Hematopoietic multipotent progenitor cell treated with erythropoietin and hydrocortisone succinate and interleukin-3 and kit ligand, for 8 days (in vitro differentiated cells): ENCODE measurements around the gene OR6J1.
A peak's percentile ranks its signal among the peaks of the same experiment; 100 is the strongest.

ENCODE experiments used
- DNase-seq: peaks from one replicate; pipeline ENCODE4 v3.0.0-alpha.2; 2015

The OR6J1 gene

GRCh38 chr14:22601456-22601855 is 42.7 kb downstream of the OR6J1 start:
- DNase-seq: no peak

- DNase-seq: no peak
Measured at GRCh38 chr14:22600027-22600426, 44.1 kb downstream of the OR6J1 start.

- no peak for DNase-seq
Measured at GRCh38 chr14:22599349-22599748, 44.8 kb downstream of the OR6J1 start.

GRCh38 chr14:22598896-22599244 is 45.3 kb downstream of the OR6J1 start:
- DNase-seq: peak; percentile 43

- peak; percentile 61 for DNase-seq
Measured at GRCh38 chr14:22598099-22598895, 45.9 kb downstream of the OR6J1 start, which contains the start of gene ABHD4. ABHD4 (plus strand) TSS chr14:22598300; CDS start chr14:22598307, 7 bp downstream.

- DNase-seq: no peak
Measured at GRCh38 chr14:22597771-22598098, 46.4 kb downstream of the OR6J1 start.

GRCh38 chr14:22597265-22597664 is 46.9 kb downstream of the OR6J1 start:
- DNase-seq: no peak

GRCh38 chr14:22596354-22596879 is 47.7 kb downstream of the OR6J1 start:
- DNase-seq: no peak

- DNase-seq: peak; percentile 24
Measured at GRCh38 chr14:22594156-22594716, 49.9 kb downstream of the OR6J1 start.

- peak; percentile 67 for DNase-seq
Measured at GRCh38 chr14:22593601-22594000, 50.6 kb downstream of the OR6J1 start.

GRCh38 chr14:22593189-22593588 is 51.0 kb downstream of the OR6J1 start:
- no peak for DNase-seq

- peak; percentile 100 for DNase-seq
Measured at GRCh38 chr14:22589096-22589839, 54.9 kb downstream of the OR6J1 start, which contains the start of gene DAD1. DAD1 (minus strand) TSS chr14:22589224; CDS start chr14:22589157, 67 bp downstream.

GRCh38 chr14:22588526-22589095 is 55.5 kb downstream of the OR6J1 start:
- DNase-seq: no peak

GRCh38 chr14:22587677-22588422 is 56.3 kb downstream of the OR6J1 start:
- DNase-seq: peak; percentile 78

- DNase-seq: no peak
Measured at GRCh38 chr14:22587247-22587646, 56.9 kb downstream of the OR6J1 start.

GRCh38 chr14:22583994-22584393 is 60.2 kb downstream of the OR6J1 start:
- no peak for DNase-seq
